H9 (cell line): Measurements from ENCODE around the gene PTGFRN. TPM values are rescaled to one million over a fixed set of nuclear protein-coding genes. Genes with fewer than 3 reads are reported as not detected.

Experiments
- DNase-seq: peaks from one replicate; pipeline ENCODE4 v3.0.0-alpha.2; 2017
- H2AFZ ChIP-seq: one replicate; pipeline ENCODE4 v1.6.1; 2013; ENCODE audit warnings: mild to moderate bottlenecking, low read length, control low read depth, moderate library complexity
- H2AK5ac ChIP-seq: 2 replicates; pipeline ENCODE4 v1.6.1; 2013; ENCODE audit warnings: low read length, control low read depth, mixed read lengths; ENCODE audit not compliant: insufficient read length
- H2BK120ac ChIP-seq: one replicate; pipeline ENCODE4 v1.6.1; 2013; ENCODE audit warnings: low read depth, mild to moderate bottlenecking, low read length, control low read depth, inconsistent platforms; ENCODE audit not compliant: poor library complexity, severe bottlenecking
- H2BK12ac ChIP-seq: 2 replicates; pipeline ENCODE4 v1.6.1; 2013; ENCODE audit warnings: low read length, control low read depth, mixed read lengths, low read depth; ENCODE audit not compliant: insufficient read length
- H2BK15ac ChIP-seq: 2 replicates; pipeline ENCODE4 v1.6.1; 2013; ENCODE audit warnings: low read depth, low read length, control low read depth
- H2BK20ac ChIP-seq: one replicate; pipeline ENCODE4 v1.6.1; 2013; ENCODE audit warnings: low read depth, mild to moderate bottlenecking, low read length, control low read depth, inconsistent platforms; ENCODE audit not compliant: poor library complexity, severe bottlenecking
- H2BK5ac ChIP-seq: 2 replicates; pipeline ENCODE4 v1.6.1; 2013; ENCODE audit warnings: low read length, control low read depth, mixed read lengths; ENCODE audit not compliant: insufficient read length
- H3K14ac ChIP-seq: 2 replicates; pipeline ENCODE4 v1.6.1; 2013; ENCODE audit warnings: low read length, control low read depth; ENCODE audit not compliant: insufficient read depth
- H3K18ac ChIP-seq: 2 replicates; pipeline ENCODE4 v1.6.1; 2013; ENCODE audit warnings: low read depth, mild to moderate bottlenecking, mixed read lengths, low read length, control low read depth; ENCODE audit not compliant: insufficient read length
- H3K23ac ChIP-seq: 2 replicates; pipeline ENCODE4 v1.6.1; 2013; ENCODE audit warnings: low read length, control low read depth, mixed read lengths, low read depth; ENCODE audit not compliant: insufficient read length
- H3K23me2 ChIP-seq: 2 replicates; pipeline ENCODE4 v1.6.1; 2013; ENCODE audit warnings: low read depth, mild to moderate bottlenecking, mixed read lengths, low read length, control low read depth; ENCODE audit not compliant: insufficient read length, poor library complexity, severe bottlenecking
- H3K27ac ChIP-seq: 2 replicates; pipeline ENCODE4 v1.5.1; 2013; ENCODE audit warnings: low read length, control low read depth, mixed read lengths, low read depth; ENCODE audit not compliant: insufficient read length
- H3K27me3 ChIP-seq: 2 replicates; pipeline ENCODE4 v1.6.1; 2013; ENCODE audit warnings: low read length, control low read depth, inconsistent platforms; ENCODE audit not compliant: insufficient read depth
- H3K4ac ChIP-seq: 2 replicates; pipeline ENCODE4 v1.6.1; 2013; ENCODE audit warnings: low read depth, mild to moderate bottlenecking, control low read depth, inconsistent platforms, low read length, moderate library complexity
- H3K4me1 ChIP-seq: 2 replicates; pipeline ENCODE4 v1.6.1; 2013; ENCODE audit warnings: low read length, control low read depth, inconsistent platforms; ENCODE audit not compliant: insufficient read depth
- H3K4me2 ChIP-seq: 2 replicates; pipeline ENCODE4 v1.6.1; 2013; ENCODE audit warnings: low read length, control low read depth, mixed read lengths; ENCODE audit not compliant: insufficient read length, insufficient read depth
- H3K56ac ChIP-seq: 2 replicates; pipeline ENCODE4 v1.6.1; 2013; ENCODE audit warnings: low read depth, mild to moderate bottlenecking, mixed read lengths, low read length, control low read depth; ENCODE audit not compliant: insufficient read length
- H3K79me1 ChIP-seq: 2 replicates; pipeline ENCODE4 v1.6.1; 2013; ENCODE audit warnings: low read depth, mild to moderate bottlenecking, moderate library complexity, low read length, control low read depth, inconsistent platforms; ENCODE audit not compliant: insufficient read depth, poor library complexity, severe bottlenecking
- H3K79me2 ChIP-seq: 2 replicates; pipeline ENCODE4 v1.6.1; 2013; ENCODE audit warnings: low read length, control low read depth, inconsistent platforms; ENCODE audit not compliant: insufficient read depth
- H3K9ac ChIP-seq: 2 replicates; pipeline ENCODE4 v1.6.1; 2013; ENCODE audit warnings: low read length, control low read depth, mixed read lengths; ENCODE audit not compliant: insufficient read length; ENCODE audit errors: extremely low read depth
- H3K9me3 ChIP-seq: one replicate; pipeline ENCODE4 v1.6.1; 2013; ENCODE audit warnings: low read depth, low read length, inconsistent platforms; ENCODE audit not compliant: control insufficient read depth
- H3T11ph ChIP-seq: one replicate; pipeline ENCODE4 v1.6.1; 2013; ENCODE audit warnings: mild to moderate bottlenecking, low read length, control low read depth, inconsistent platforms
- H4K20me1 ChIP-seq: one replicate; pipeline ENCODE4 v1.6.1; 2013; ENCODE audit not compliant: control insufficient read depth, insufficient read length, insufficient read depth
- H4K5ac ChIP-seq: 2 replicates; pipeline ENCODE4 v1.6.1; 2013; ENCODE audit warnings: low read depth, mild to moderate bottlenecking, mixed read lengths, low read length, control low read depth; ENCODE audit not compliant: insufficient read length
- H4K8ac ChIP-seq: replicated peaks from 2 replicates; pipeline ENCODE4 v1.6.1; 2013; ENCODE audit warnings: low read length, control low read depth, mixed read lengths, low read depth; ENCODE audit not compliant: insufficient read length
- H4K91ac ChIP-seq: 2 replicates; pipeline ENCODE4 v1.6.1; 2013; ENCODE audit warnings: low read depth, mild to moderate bottlenecking, moderate library complexity, mixed read lengths, low read length, control low read depth; ENCODE audit not compliant: insufficient read length
- H3K27ac Mint-ChIP-seq, 3 experiments: 2 replicates in 2 of 3; 3 replicates in 1 of 3; pipeline ENCODE4 v1.8.0; 2020 to 2021; ENCODE audit warnings: mixed read lengths in 3 of 3, mild to moderate bottlenecking in 1 of 3, moderate library complexity in 1 of 3
- H3K27me3 Mint-ChIP-seq: 2 replicates; pipeline ENCODE4 v1.8.0; 2021; ENCODE audit warnings: low read depth, mild to moderate bottlenecking, moderate library complexity, mixed read lengths
- H3K36me3 Mint-ChIP-seq, 3 experiments: 2 replicates in 2 of 3; 3 replicates in 1 of 3; pipeline ENCODE4 v1.8.0; 2020 to 2021; ENCODE audit warnings: low read depth in 3 of 3, mixed read lengths in 3 of 3; ENCODE audit not compliant: insufficient read depth in 1 of 3
- H3K4me1 Mint-ChIP-seq, 2 experiments: 2 replicates each; pipeline ENCODE4 v1.8.0; 2020; ENCODE audit warnings: mixed read lengths in 2 of 2
- H3K4me3 Mint-ChIP-seq, 2 experiments: 2 replicates in 1 of 2; 3 replicates in 1 of 2; pipeline ENCODE4 v1.8.0; 2020 to 2021; ENCODE audit warnings: mild to moderate bottlenecking in 2 of 2, mixed read lengths in 2 of 2, moderate library complexity in 1 of 2
- H3K9me3 Mint-ChIP-seq, 2 experiments: 2 replicates in 1 of 2; 3 replicates in 1 of 2; pipeline ENCODE4 v1.8.0; 2020; ENCODE audit warnings: mild to moderate bottlenecking in 2 of 2, mixed read lengths in 2 of 2, moderate library complexity in 1 of 2
- CTCF ChIP-seq: fragments of 200-600 bp; sonication (generic); conservative IDR thresholded peaks from 3 replicates; pipeline ENCODE4 v1.8.0; 2021; ENCODE audit warnings: antibody characterized with exemption, mild to moderate bottlenecking
- WGBS: extraction: QIAGEN DNeasy Blood & Tissue Kit; methylation state at CpG from one replicate; pipeline ENCODE4 v1.1.7; 2013; ENCODE audit warnings: missing lambda C conversion rate, low lambda C conversion rate, mixed read lengths; ENCODE audit not compliant: insufficient read length; ENCODE audit errors: extremely low coverage; 5-methylcytosine and 5-hydroxymethylcytosine counted together
- total RNA-seq: library from RNA; stranded (reverse); gene quantifications from 2 replicates; pipeline ENCODE4 v1.2.1, GENCODE V29; 2021

Gene PTGFRN
- total RNA-seq, 1 experiment from 2014 or later, result 26.3 TPM

- H3K4ac ChIP-seq, result no peak overlapping the region
- H3K4me1 ChIP-seq, result peaks cover under 1% of the 10 kb centered on the region; the same call in 1 of the 2 replicates
- H2BK20ac ChIP-seq, result no peak overlapping the region
- TF ChIP-seq CTCF, result no peak
- no peak overlapping the region for H4K5ac ChIP-seq
- no peak overlapping the region for H3K4me3 Mint-ChIP-seq
- H4K20me1 ChIP-seq, result no peaks in the 10 kb centered on the region
- H2AFZ ChIP-seq, result no peak overlapping the region
- H3K9me3 Mint-ChIP-seq, result no peaks in the 10 kb centered on the region
- H2BK12ac ChIP-seq, result no peak overlapping the region
- H3T11ph ChIP-seq, result no peak overlapping the region
- no peak overlapping the region for H3K18ac ChIP-seq
- no peak overlapping the region for H3K56ac ChIP-seq
- peaks cover 6 to 46% (median 36%) of the 10 kb centered on the region in 3 experiments; a peak in 6 of 7 replicates for H3K36me3 Mint-ChIP-seq
- no peaks in the 10 kb centered on the region for H3K9me3 ChIP-seq
- H3K27ac ChIP-seq, result no peak overlapping the region
- no peaks in the 10 kb centered on the region for H3K27me3 Mint-ChIP-seq
- H2AK5ac ChIP-seq, result no peak overlapping the region
- H3K9ac ChIP-seq, result no peak overlapping the region
- H3K23ac ChIP-seq, result no peak overlapping the region
- no peaks in the 10 kb centered on the region for H3K79me2 ChIP-seq
- no peak for DNase-seq
- H3K27me3 ChIP-seq, result no peaks in the 10 kb centered on the region
- H3K14ac ChIP-seq, result no peak overlapping the region
- H2BK15ac ChIP-seq, result no peak overlapping the region
- H3K79me1 ChIP-seq, result no peaks in the 10 kb centered on the region
- H3K27ac Mint-ChIP-seq, result peak overlapping the region in 2 of 3 experiments; percentile 37 to 68; a peak in 1 of 7 replicates
- H4K91ac ChIP-seq, result no peak overlapping the region
- H4K8ac ChIP-seq, result no peak overlapping the region
- no CpG with 5 or more reads among the region's 21 CpGs for WGBS
- H3K23me2 ChIP-seq, result peaks cover 3% of the 10 kb centered on the region
- no peak overlapping the region for H2BK5ac ChIP-seq
- H3K4me2 ChIP-seq, result no peak overlapping the region
- H3K4me1 Mint-ChIP-seq, result peaks cover 18 to 22% of the 10 kb centered on the region in 2 experiments
- no peak overlapping the region for H2BK120ac ChIP-seq
Measured at GRCh38 chr1:116949213-116949985, 39.7 kb downstream of the PTGFRN start.
